Thyroid gland (tissue), 4 donors: ENCODE results near the gene SPTLC2. TPM values are rescaled to one million over a fixed set of nuclear protein-coding genes. Genes with fewer than 3 reads are reported as not detected.

ENCODE experiments used
- DNase-seq, 2 donors: peaks; one replicate each; pipeline ENCODE4 v3.0.0-alpha.2; 2019
- H3K27ac ChIP-seq, 3 donors: fragments of 200-600 bp; sonication (generic); 1 replicate in 2 of 3; 2 replicates in 1 of 3; pipeline ENCODE4 v1.5.1; 2016 to 2019; ENCODE audit warnings: mild to moderate bottlenecking in 1 of 3, moderate library complexity in 1 of 3
- H3K27me3 ChIP-seq: fragments of 200-600 bp; sonication (generic); one replicate; pipeline ENCODE4 v1.5.1; 2019
- H3K36me3 ChIP-seq, 2 donors: fragments of 200-600 bp; sonication (generic); one replicate each; pipeline ENCODE4 v1.5.1; 2016 to 2019
- H3K4me1 ChIP-seq, 2 donors: fragments of 200-600 bp; sonication (generic); one replicate each; pipeline ENCODE4 v1.5.1; 2017 to 2019
- H3K4me3 ChIP-seq, 3 donors: fragments of 200-600 bp; sonication (generic); replicated peaks in 1 of 3; 1 replicate in 2 of 3; 2 replicates in 1 of 3; pipeline ENCODE4 v1.5.1; 2016; ENCODE audit warnings: mild to moderate bottlenecking in 1 of 3
- H3K9me3 ChIP-seq: fragments of 200-600 bp; sonication (generic); one replicate; pipeline ENCODE4 v1.5.1; 2017
- POLR2A ChIP-seq, 2 donors: fragments of 450-650 bp; IDR thresholded peaks; one replicate each; pipeline ENCODE4 v1.6.1; 2017; ENCODE audit warnings: antibody characterized with exemption in 2 of 2, mild to moderate bottlenecking in 2 of 2, moderate library complexity in 1 of 2
- whole genome bisulfite sequencing, 2 donors: methylation state at CpG; one replicate each; pipeline ENCODE4 v1.1.5; 2017; 5-methylcytosine and 5-hydroxymethylcytosine counted together
- intact Hi-C: fragments of 100-400 bp; cut with DNase I; formaldehyde crosslinking; loops from one replicate; pipeline ENCODE4 v1.15.1; 2023
- total RNA-seq, 4 donors: library from RNA; depleted of rRNA; stranded (reverse); fragments of >200 nt; gene quantifications; one replicate each; pipeline ENCODE4 v1.2.3, GENCODE V29; 2016
- TF ChIP-seq, protein P1 (sequence below), 6 experiments: fragments of 200-600 bp in 3 of 6; fragments of 450-650 bp in 3 of 6; sonication (generic) in 3 of 6; IDR thresholded peaks; one replicate each; pipeline ENCODE4 v1.5.1; 2016 to 2019; ENCODE audit warnings: antibody characterized with exemption in 6 of 6, mild to moderate bottlenecking in 2 of 6, inconsistent platforms in 1 of 6, moderate library complexity in 1 of 6

SPTLC2 gene
- total RNA-seq, 4 donors from 2014 or later: 25.6 to 32.2 (median 29.0) TPM

DNA sequence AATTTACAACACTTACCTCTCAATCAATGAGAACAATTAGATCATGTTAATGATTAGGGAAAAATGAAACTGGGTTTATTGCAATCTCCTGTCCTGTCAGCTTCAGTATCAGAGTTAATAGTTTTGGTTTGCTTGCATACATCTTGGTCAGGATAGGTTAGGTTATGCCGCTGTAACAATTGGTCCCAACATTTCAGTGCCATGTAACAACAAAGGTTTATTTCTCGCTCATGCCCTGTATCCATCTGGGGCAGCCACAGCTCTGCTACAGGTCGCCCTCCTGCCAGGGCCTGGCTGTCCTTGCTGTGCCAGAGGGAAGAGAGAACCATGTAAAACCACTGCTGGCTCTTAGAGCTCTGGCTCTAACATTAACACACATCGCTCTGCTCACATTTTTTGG, 30.5 kb upstream of the SPTLC2 start:
- TF ChIP-seq POLR2A (IDR thresholded peaks at IDR 0.05): no peak
- TF ChIP-seq, protein P1, sequence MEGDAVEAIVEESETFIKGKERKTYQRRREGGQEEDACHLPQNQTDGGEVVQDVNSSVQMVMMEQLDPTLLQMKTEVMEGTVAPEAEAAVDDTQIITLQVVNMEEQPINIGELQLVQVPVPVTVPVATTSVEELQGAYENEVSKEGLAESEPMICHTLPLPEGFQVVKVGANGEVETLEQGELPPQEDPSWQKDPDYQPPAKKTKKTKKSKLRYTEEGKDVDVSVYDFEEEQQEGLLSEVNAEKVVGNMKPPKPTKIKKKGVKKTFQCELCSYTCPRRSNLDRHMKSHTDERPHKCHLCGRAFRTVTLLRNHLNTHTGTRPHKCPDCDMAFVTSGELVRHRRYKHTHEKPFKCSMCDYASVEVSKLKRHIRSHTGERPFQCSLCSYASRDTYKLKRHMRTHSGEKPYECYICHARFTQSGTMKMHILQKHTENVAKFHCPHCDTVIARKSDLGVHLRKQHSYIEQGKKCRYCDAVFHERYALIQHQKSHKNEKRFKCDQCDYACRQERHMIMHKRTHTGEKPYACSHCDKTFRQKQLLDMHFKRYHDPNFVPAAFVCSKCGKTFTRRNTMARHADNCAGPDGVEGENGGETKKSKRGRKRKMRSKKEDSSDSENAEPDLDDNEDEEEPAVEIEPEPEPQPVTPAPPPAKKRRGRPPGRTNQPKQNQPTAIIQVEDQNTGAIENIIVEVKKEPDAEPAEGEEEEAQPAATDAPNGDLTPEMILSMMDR (IDR thresholded peaks at IDR 0.05): no peak
- Histone ChIP-seq H3K4me3 (no peak overlapping the region), H3K36me3 (no peaks in the 10 kb centered on the region), H3K27me3 (no peaks in the 10 kb centered on the region), H3K4me1 (no peaks in the 10 kb centered on the region), H3K9me3 (no peaks in the 10 kb centered on the region), H3K27ac (no peak overlapping the region)
- 95 to 96% methylated on average over 4 of the region's 4 CpGs for WGBS, 2 donors
- intact Hi-C loops: no loop called here
- DNase-seq: no peak

DNA sequence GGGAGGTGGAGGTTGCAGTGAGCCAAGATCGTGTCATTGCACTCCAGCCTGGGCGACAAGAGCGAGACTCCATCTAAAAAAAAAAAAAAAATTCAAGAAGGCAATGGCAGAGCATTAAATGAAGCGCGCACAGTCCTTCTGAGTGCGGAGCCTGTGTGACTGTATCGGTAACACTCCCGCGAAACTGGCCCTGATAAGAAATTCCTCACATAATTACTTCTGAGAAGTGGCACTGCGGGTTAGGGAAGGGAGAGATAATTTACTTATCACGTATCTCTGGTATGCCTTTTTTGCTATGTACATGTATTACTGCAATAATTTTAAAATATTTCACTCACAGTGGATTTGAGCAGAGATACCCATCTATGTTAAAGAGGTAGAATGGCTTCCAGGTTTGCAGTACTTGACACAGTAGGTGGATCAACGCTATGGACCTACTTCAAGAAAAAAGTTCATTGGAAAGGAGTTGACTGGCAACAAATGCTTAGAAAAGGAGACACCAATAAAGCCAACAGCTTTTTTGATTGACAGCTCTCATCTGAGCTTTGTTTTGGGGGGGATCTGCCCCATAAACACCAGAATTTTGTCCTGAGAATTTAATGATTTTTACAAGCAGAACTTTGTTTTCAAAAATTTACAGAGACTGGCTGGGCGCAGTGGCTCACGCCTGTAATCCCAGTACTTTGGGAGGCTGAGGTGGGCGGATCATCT, 29.2 kb upstream of the SPTLC2 start:
- 79 to 84% methylated on average over 15 of the region's 15 CpGs for WGBS, 2 donors
- H3K9me3 ChIP-seq: no peaks in the 10 kb centered on the region
- no peaks in the 10 kb centered on the region for H3K27me3 ChIP-seq
- peaks cover 0 to 4% of the 10 kb centered on the region in 2 donors for H3K4me1 ChIP-seq
- H3K4me3 ChIP-seq: no peak overlapping the region
- intact Hi-C loops: no loop called here
- H3K36me3 ChIP-seq: no peaks in the 10 kb centered on the region
- H3K27ac ChIP-seq: no peak overlapping the region
- DNase-seq: no peak
- TF ChIP-seq, protein P1 (IDR thresholded peaks at IDR 0.05): no peak
- TF ChIP-seq POLR2A (IDR thresholded peaks at IDR 0.05): no peak

DNA sequence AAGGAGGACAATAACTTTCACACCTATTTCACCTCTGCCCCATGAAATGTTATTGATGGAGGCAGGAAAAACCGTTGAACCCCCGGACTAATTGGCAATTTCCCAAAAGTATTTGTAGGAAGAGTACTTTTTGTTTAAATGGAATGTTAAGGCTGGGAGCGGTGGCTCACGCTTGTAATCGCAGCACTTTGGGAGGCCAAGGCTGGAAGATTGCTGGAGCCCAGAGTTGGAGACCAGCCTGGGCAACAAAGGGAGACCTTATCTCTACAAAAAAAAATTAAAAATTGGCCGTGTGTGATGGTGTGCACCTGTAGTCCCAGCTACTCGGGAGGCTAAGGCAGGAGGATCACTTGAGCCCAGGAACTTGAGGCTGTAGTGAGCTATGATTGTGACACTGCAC, 26.0 kb upstream of the SPTLC2 start:
- 49 to 56% methylated on average over 7 of the region's 7 CpGs for WGBS, 2 donors
- DNase-seq: no peak
- H3K27me3 ChIP-seq: no peaks in the 10 kb centered on the region

DNA sequence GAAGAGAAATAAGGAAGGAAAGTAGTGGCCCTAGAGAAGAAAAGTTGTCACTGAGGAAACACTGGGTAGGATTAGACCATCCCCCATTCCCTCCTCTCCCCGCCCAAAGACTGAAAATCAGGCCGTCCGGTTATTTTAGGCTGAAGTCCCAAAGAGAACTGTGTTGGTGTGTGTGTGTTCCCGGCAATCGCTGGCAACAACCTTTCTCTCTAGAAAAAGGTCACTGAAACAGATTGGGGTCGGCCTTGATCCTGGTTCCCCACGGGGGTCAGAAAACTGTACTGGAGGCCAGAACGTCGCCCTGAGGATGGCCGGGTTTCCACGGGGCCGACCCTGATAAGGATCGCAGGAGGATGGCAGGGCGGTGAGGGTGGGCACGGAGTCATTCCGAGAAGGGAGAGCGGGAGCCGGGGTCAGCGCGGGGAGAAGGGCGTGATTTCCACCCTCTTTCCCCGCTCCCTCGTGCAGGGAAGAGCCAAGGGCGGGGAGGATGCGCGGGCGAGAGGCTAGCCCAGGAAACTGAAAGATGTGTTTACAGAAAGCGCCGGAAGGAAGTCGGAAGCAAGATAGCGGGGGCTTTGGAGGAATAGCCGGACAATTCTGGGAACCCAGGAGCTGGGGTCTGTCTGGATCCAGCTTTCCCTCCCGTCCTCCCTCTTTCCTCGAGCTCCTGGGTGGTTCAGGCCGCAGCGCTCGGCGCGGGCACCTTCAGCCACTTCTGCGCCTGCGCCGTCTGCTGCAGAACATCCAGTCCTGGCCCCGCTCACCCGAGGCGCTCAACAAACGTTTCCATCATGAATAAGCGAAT, 25.3 kb upstream of the SPTLC2 start:
- WGBS, 2 donors: 8 to 12% methylated on average over 42 to 44 of the region's 47 CpGs
- H3K4me1 ChIP-seq: peaks cover 0 to 4% of the 10 kb centered on the region in 2 donors
- intact Hi-C loops: no loop called here
- no peak for TF ChIP-seq POLR2A (IDR thresholded peaks at IDR 0.05)
- TF ChIP-seq, protein P1 (IDR thresholded peaks at IDR 0.05): no peak
- no peaks in the 10 kb centered on the region for H3K27me3 ChIP-seq
- peak overlapping the region; percentile 61 to 68 (median 63) for H3K27ac ChIP-seq
- H3K9me3 ChIP-seq: no peaks in the 10 kb centered on the region
- DNase-seq: peak; percentile 67 to 76
- H3K36me3 ChIP-seq: no peaks in the 10 kb centered on the region
- peak overlapping the region in 1 of 3 donors; percentile 24 for H3K4me3 ChIP-seq

More for the DNA sequence above, 26.0 kb upstream of the SPTLC2 start:
- Histone ChIP-seq H3K4me1 (peaks cover 0 to 4% of the 10 kb centered on the region in 2 donors), H3K4me3 (peak overlapping the region in 1 of 3 donors; percentile 24), H3K36me3 (no peaks in the 10 kb centered on the region), H3K27ac (peak overlapping the region in 2 of 3 donors; percentile 63 to 68), H3K9me3 (no peaks in the 10 kb centered on the region)
- intact Hi-C loops: no loop called here
- TF ChIP-seq, protein P1 (IDR thresholded peaks at IDR 0.05): no peak
- no peak for TF ChIP-seq POLR2A (IDR thresholded peaks at IDR 0.05)
